ENCODE results near the gene PIGB. TPM values are rescaled to one million over a fixed set of nuclear protein-coding genes. Genes with fewer than 3 reads are reported as not detected.
"Not testable (repeated sequence)": the region's sequence is repeated elsewhere in the genome, so short reads cannot be mapped to it uniquely, and the experiment has no call there.

The PIGB gene
- total RNA-seq, 1 donor from 2014 or later, result 8.9 TPM

GRCh38 chr15:55289011-55289745 lies 29.8 kb upstream of the PIGB start:
- Mint-ChIP-seq H3K27ac (ENCODE audit: unreplicated experiment) (peak overlapping the region; percentile 82), H3K27me3 (ENCODE audit: low read depth) (no peaks in the 10 kb centered on the region), H3K9me3 (ENCODE audit: low read depth) (no peaks in the 10 kb centered on the region), H3K4me3 (ENCODE audit: unreplicated experiment) (peak overlapping the region; percentile 86), H3K4me1 (ENCODE audit: low read depth) (peaks cover 14% of the 10 kb centered on the region), H3K36me3 (ENCODE audit: low read depth) (no peaks in the 10 kb centered on the region)
- no peak for DNase-seq (ENCODE audit: low spot score)
- TF ChIP-seq CTCF (IDR thresholded peaks at IDR 0.05), result no peak

- peak within 1 kb of the TSS; percentile 84 for H3K27ac Mint-ChIP-seq (ENCODE audit: unreplicated experiment)
- no peaks in the 10 kb centered on the region for H3K36me3 Mint-ChIP-seq (ENCODE audit: low read depth)
- no peaks in the 10 kb centered on the region for H3K9me3 Mint-ChIP-seq (ENCODE audit: low read depth)
- H3K27me3 Mint-ChIP-seq (ENCODE audit: low read depth), result no peaks in the 10 kb centered on the region
- peak within 1 kb of the TSS; percentile 86 for H3K4me3 Mint-ChIP-seq (ENCODE audit: unreplicated experiment)
- no peak for DNase-seq (ENCODE audit: low spot score)
- peaks cover 14% of the 10 kb centered on the region for H3K4me1 Mint-ChIP-seq (ENCODE audit: low read depth)
- no peak for TF ChIP-seq CTCF (IDR thresholded peaks at IDR 0.05)
Observed at GRCh38 chr15:55289746-55290527, 29.1 kb upstream of the PIGB start, which contains the start of gene RAB27A. TSS of gene RAB27A (minus strand) at chr15:55289813. CDS start at chr15:55234934, 54,879 bp downstream.

GRCh38 chr15:55290528-55291057 lies 28.4 kb upstream of the PIGB start:
- Mint-ChIP-seq H3K4me3 (ENCODE audit: unreplicated experiment) (peak overlapping the region; percentile 76), H3K36me3 (ENCODE audit: low read depth) (no peaks in the 10 kb centered on the region), H3K27ac (ENCODE audit: unreplicated experiment) (peak overlapping the region; percentile 84), H3K27me3 (ENCODE audit: low read depth) (no peaks in the 10 kb centered on the region), H3K9me3 (ENCODE audit: low read depth) (no peaks in the 10 kb centered on the region), H3K4me1 (ENCODE audit: low read depth) (peaks cover 14% of the 10 kb centered on the region)
- TF ChIP-seq CTCF (IDR thresholded peaks at IDR 0.05), result peak; percentile 98
- DNase-seq (ENCODE audit: low spot score), result no peak

GRCh38 chr15:55297315-55297714 lies 21.7 kb upstream of the PIGB start:
- Mint-ChIP-seq H3K27me3 (ENCODE audit: low read depth) (no peaks in the 10 kb centered on the region), H3K27ac (ENCODE audit: unreplicated experiment) (no peak overlapping the region), H3K36me3 (ENCODE audit: low read depth) (no peaks in the 10 kb centered on the region), H3K4me3 (ENCODE audit: unreplicated experiment) (no peak overlapping the region), H3K4me1 (ENCODE audit: low read depth) (no peaks in the 10 kb centered on the region), H3K9me3 (ENCODE audit: low read depth) (no peaks in the 10 kb centered on the region)
- no peak for TF ChIP-seq CTCF (IDR thresholded peaks at IDR 0.05)
- DNase-seq (ENCODE audit: low spot score), result no peak

- not testable (repeated sequence) for H3K4me3 Mint-ChIP-seq (ENCODE audit: unreplicated experiment); DNase-seq (ENCODE audit: low spot score); H3K27ac Mint-ChIP-seq (ENCODE audit: unreplicated experiment); H3K9me3 Mint-ChIP-seq (ENCODE audit: low read depth); H3K36me3 Mint-ChIP-seq (ENCODE audit: low read depth); H3K4me1 Mint-ChIP-seq (ENCODE audit: low read depth); H3K27me3 Mint-ChIP-seq (ENCODE audit: low read depth)
Observed at GRCh38 chr15:55302801-55303200, 16.2 kb upstream of the PIGB start.
